Measurements from ENCODE around the gene COL19A1. TPM values are rescaled to one million over a fixed set of nuclear protein-coding genes. Genes with fewer than 3 reads are reported as not detected.

The COL19A1 gene
- polyA plus RNA-seq, 1 donor (not counting 4 experiments of a cell fraction or from before 2014, with no cell fraction given) = not detected

DNA sequence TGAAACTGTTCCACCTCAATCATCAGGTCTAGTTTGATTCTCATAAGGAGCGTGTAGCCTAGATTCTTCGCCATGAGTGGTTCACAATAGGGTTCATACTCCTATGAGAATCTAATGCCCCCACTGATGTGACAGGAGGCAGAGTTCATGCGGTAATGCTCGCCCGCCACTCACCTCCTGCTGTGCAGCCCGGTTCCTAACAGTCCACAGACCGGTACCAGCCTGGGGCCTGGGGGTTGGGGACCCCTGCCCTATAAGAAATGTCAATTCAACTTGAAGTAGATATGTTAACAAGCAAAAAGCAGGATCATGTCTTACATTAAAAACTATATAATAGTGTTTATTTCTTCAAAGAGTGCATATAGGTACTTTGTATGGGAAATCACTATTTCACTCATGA lies 216.5 kb downstream of the COL19A1 start:
- TF ChIP-seq, protein P1, sequence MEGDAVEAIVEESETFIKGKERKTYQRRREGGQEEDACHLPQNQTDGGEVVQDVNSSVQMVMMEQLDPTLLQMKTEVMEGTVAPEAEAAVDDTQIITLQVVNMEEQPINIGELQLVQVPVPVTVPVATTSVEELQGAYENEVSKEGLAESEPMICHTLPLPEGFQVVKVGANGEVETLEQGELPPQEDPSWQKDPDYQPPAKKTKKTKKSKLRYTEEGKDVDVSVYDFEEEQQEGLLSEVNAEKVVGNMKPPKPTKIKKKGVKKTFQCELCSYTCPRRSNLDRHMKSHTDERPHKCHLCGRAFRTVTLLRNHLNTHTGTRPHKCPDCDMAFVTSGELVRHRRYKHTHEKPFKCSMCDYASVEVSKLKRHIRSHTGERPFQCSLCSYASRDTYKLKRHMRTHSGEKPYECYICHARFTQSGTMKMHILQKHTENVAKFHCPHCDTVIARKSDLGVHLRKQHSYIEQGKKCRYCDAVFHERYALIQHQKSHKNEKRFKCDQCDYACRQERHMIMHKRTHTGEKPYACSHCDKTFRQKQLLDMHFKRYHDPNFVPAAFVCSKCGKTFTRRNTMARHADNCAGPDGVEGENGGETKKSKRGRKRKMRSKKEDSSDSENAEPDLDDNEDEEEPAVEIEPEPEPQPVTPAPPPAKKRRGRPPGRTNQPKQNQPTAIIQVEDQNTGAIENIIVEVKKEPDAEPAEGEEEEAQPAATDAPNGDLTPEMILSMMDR (optimal IDR thresholded peaks at IDR 0.05 in 1 of 3, IDR thresholded peaks at IDR 0.05 in 1 of 3, conservative IDR thresholded peaks at IDR 0.05 in 1 of 3; ENCODE audit: extremely low read depth in 1 of 3, insufficient read depth in 2 of 3, low read length in 3 of 3) = no peak
- no peak for TF ChIP-seq EZH2 (IDR thresholded peaks at IDR 0.05; ENCODE audit: low read length)
- Histone ChIP-seq H3K27ac (ENCODE audit: control insufficient read depth, insufficient read depth, low read length) (no peak overlapping the region), H3K9me3 (ENCODE audit: control insufficient read depth, low read depth, low read length) (no peaks in the 10 kb centered on the region), H3K27me3 (ENCODE audit: control insufficient read depth, extremely low read depth, insufficient read depth, low read length) (no peaks in the 10 kb centered on the region), H3K36me3 (ENCODE audit: control insufficient read depth in 2 of 2, extremely low read depth in 1 of 2, insufficient read depth in 2 of 2, low read length in 2 of 2) (no peaks in the 10 kb centered on the region), H4K20me1 (ENCODE audit: control insufficient read depth, extremely low read depth, insufficient read depth, low read length) (no peaks in the 10 kb centered on the region), H3K4me2 (ENCODE audit: control insufficient read depth, extremely low read depth, insufficient read depth, low read depth, low read length) (no peak overlapping the region), H3K9ac (ENCODE audit: control insufficient read depth, extremely low read depth, insufficient read depth, low read length) (no peak overlapping the region), H3K4me3 (ENCODE audit: control insufficient read depth in 2 of 3, extremely low read depth in 1 of 3, insufficient read depth in 2 of 3, low read depth in 1 of 3, low read length in 3 of 3) (no peak overlapping the region), H3K9me1 (ENCODE audit: control insufficient read depth, extremely low read depth, insufficient read depth, low read length) (no peaks in the 10 kb centered on the region), H3K79me2 (ENCODE audit: control insufficient read depth, insufficient read depth, low read length) (no peaks in the 10 kb centered on the region), H2AFZ (ENCODE audit: control insufficient read depth, low read length) (no peak overlapping the region), H3K4me1 (ENCODE audit: control insufficient read depth, extremely low read depth, insufficient read depth, low read length) (no peaks in the 10 kb centered on the region)
- FAIRE-seq (no peak), DNase-seq (ENCODE audit: low read depth, low spot score) (no peak)
- dilution Hi-C loops (cut with MboI; ENCODE audit: extremely low pct_ligation_motif_present, low sequenced_read_pairs) = no loop called here

DNA sequence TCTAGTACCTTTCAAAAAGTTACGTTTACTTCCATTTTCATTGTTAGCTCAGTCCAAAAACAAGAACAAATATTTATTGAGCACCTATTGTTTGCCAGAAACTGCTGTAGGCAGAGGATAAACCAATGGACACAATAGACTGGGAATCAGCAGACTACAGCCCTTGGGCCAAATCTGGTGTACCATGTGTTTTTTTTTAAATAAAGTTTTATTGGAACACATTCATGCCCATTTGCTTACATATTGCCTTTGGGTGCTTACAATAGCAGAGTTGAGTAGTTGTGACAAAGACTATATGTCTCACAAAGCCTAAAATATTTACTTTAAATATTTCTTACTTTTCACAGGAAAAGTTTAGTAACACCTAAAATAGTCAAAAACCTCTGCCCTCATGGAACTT lies 220.4 kb downstream of the COL19A1 start:
- FAIRE-seq (no peak), DNase-seq (ENCODE audit: low read depth, low spot score) (no peak)

More for the DNA sequence above, 220.4 kb downstream of the COL19A1 start:
- Histone ChIP-seq H3K27me3 (ENCODE audit: control insufficient read depth, extremely low read depth, insufficient read depth, low read length) (no peaks in the 10 kb centered on the region), H3K4me3 (ENCODE audit: control insufficient read depth in 2 of 3, extremely low read depth in 1 of 3, insufficient read depth in 2 of 3, low read depth in 1 of 3, low read length in 3 of 3) (no peak overlapping the region), H3K9me1 (ENCODE audit: control insufficient read depth, extremely low read depth, insufficient read depth, low read length) (no peaks in the 10 kb centered on the region), H3K4me2 (ENCODE audit: control insufficient read depth, extremely low read depth, insufficient read depth, low read depth, low read length) (no peak overlapping the region), H3K9ac (ENCODE audit: control insufficient read depth, extremely low read depth, insufficient read depth, low read length) (no peak overlapping the region), H3K79me2 (ENCODE audit: control insufficient read depth, insufficient read depth, low read length) (no peaks in the 10 kb centered on the region), H3K4me1 (ENCODE audit: control insufficient read depth, extremely low read depth, insufficient read depth, low read length) (no peaks in the 10 kb centered on the region), H3K36me3 (ENCODE audit: control insufficient read depth in 2 of 2, extremely low read depth in 1 of 2, insufficient read depth in 2 of 2, low read length in 2 of 2) (no peaks in the 10 kb centered on the region), H2AFZ (ENCODE audit: control insufficient read depth, low read length) (no peak overlapping the region), H4K20me1 (ENCODE audit: control insufficient read depth, extremely low read depth, insufficient read depth, low read length) (no peaks in the 10 kb centered on the region), H3K27ac (ENCODE audit: control insufficient read depth, insufficient read depth, low read length) (no peak overlapping the region), H3K9me3 (ENCODE audit: control insufficient read depth, low read depth, low read length) (no peaks in the 10 kb centered on the region)
- TF ChIP-seq, protein P1 (optimal IDR thresholded peaks at IDR 0.05 in 1 of 3, IDR thresholded peaks at IDR 0.05 in 1 of 3, conservative IDR thresholded peaks at IDR 0.05 in 1 of 3; ENCODE audit: extremely low read depth in 1 of 3, insufficient read depth in 2 of 3, low read length in 3 of 3) = no peak
- TF ChIP-seq EZH2 (IDR thresholded peaks at IDR 0.05; ENCODE audit: low read length) = no peak
- dilution Hi-C loops (cut with MboI; ENCODE audit: extremely low pct_ligation_motif_present, low sequenced_read_pairs) = no loop called here

Data from keratinocyte (primary cell).